ENCODE results near the gene ARSI.

DNA sequence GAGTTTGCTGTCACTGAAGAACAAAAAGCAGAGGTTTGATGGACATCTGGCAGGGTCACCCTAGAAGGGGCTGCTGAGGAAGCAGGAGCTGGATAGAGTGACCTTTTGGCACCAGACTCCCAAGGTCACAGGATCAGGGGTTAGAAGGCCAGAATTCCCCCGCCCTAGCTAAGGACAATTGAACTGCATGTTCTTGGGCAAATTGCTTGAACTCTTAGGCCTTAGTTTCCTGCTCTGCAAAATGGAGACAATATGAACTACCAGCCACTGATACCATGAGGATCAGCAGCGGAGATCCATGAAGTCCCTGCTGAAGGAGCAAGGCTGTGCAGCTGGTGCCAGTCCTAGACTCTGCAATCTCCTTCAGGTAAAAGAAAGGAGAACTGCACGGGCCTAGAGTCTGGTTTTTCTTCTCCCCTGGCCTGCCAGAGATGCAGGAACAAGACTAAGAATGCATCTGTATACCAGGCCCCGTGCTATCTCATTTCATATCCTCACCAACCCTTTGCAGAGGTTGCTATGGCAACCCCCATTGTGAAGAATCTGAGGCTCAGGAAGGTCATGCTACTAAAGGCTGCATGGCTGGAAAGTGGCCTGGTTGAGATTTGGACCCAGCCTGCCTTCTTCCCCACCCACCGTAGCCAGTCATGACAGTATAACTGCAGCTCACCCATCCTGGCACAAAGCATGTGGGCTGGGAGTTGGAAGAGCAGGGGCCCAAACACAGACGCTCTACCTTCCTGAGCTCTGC is 46.9 kb downstream of the ARSI start:
- TF ChIP-seq, protein P1, sequence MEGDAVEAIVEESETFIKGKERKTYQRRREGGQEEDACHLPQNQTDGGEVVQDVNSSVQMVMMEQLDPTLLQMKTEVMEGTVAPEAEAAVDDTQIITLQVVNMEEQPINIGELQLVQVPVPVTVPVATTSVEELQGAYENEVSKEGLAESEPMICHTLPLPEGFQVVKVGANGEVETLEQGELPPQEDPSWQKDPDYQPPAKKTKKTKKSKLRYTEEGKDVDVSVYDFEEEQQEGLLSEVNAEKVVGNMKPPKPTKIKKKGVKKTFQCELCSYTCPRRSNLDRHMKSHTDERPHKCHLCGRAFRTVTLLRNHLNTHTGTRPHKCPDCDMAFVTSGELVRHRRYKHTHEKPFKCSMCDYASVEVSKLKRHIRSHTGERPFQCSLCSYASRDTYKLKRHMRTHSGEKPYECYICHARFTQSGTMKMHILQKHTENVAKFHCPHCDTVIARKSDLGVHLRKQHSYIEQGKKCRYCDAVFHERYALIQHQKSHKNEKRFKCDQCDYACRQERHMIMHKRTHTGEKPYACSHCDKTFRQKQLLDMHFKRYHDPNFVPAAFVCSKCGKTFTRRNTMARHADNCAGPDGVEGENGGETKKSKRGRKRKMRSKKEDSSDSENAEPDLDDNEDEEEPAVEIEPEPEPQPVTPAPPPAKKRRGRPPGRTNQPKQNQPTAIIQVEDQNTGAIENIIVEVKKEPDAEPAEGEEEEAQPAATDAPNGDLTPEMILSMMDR (conservative IDR thresholded peaks at IDR 0.05 in 1 of 2, IDR thresholded peaks at IDR 0.05 in 1 of 2; ENCODE audit: extremely low read depth in 1 of 2, insufficient read depth in 1 of 2, low read depth in 1 of 2, low read length in 2 of 2), result no peak
- no peak for TF ChIP-seq EZH2 (IDR thresholded peaks at IDR 0.05; ENCODE audit: borderline replicate concordance, low read length)

All from mammary epithelial cell (primary cell).